GM19351 (cell line): Measurements from ENCODE around the gene MOB2.

Experiments used
- ATAC-seq: cut with Tn5 transposase; IDR thresholded peaks from one replicate; pipeline ENCODE4 v1.9.1; 2021; ENCODE audit warnings: mild to moderate bottlenecking, moderate library complexity; ENCODE audit not compliant: unreplicated experiment

The MOB2 gene

DNA sequence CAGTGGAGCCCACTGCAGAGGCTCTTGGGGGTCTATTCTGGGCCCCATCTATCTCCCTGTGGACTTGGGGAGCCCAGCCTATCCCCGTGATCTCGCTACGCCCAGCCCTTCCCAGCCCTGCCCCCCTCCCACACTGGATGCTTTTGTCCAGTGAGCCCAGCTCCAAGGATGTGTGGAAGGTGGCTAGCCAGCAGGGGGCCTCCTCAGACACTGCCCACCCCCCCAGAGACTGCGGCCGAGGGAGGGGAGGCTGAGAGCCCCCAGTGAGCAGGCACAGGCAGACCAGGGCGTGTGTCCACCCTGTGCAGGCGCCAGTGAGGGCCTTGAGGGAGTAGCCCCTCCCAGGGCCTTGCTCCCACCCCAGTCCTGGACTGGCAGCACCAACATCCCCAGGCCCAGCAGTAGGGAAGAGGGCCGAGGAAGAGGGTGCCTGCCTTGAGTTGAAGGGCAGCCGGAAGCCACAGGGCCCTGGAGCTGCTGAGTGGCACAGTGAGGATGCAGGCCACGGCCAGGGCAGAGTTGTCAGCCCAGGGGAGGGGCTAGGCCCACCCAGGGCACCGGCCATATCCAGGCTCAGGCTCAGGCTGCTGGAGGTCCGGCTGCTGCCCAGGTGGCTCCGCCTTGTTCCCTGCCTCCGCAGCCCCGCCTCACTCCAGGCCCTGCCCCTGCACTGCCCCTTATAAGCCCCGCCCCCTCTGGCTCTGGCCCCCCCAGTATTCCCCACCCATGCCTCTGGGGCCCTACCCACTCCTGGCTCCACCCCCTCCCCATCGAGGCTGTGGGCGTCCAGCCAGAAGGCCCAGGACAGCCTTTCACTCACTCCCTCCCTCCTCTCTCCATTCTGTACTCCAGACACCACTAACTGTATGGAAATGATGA is 28.0 kb downstream of the MOB2 start:
- no peak for ATAC-seq

- no peak for ATAC-seq
Observed at GRCh38 chr11:1457856-1458255, 28.7 kb downstream of the MOB2 start.

- no peak for ATAC-seq
Observed at GRCh38 chr11:1457326-1457680, 29.3 kb downstream of the MOB2 start.

DNA sequence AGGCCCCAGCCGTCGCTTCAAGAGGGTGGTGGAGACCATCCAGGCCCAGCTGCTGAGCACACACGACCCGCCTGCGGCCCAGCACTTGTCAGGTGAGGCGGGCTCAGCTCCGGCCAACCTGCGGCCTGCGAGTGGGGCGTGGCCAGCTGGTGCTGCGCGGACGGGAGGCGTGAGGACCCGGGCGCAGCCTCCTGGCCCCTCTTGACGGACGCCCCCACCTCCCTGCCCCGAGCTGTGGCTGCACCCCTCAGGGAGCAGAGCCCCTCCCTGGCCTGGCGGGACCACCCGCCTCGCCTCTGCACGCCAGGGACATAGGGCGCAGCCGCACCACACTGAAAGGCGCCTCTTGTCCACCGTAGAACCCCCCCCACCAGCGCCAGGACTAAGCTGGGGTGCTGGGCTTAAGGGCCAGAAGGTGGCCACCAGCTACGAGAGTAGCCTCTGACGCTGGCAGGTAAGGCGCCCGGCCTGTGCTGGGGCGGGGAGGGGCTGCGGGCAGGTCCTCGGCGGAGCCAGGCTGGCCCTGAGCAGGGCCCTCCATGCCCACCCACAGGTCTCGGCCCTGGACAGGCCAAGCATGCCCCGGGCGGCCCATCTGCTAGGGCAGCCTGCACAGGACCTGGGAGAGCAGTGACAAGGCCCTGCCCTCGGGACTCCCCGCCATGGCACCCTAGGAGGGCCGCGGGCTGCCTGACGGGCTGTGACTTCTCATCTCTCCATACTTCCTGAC is 29.8 kb downstream of the MOB2 start:
- no peak for ATAC-seq

DNA sequence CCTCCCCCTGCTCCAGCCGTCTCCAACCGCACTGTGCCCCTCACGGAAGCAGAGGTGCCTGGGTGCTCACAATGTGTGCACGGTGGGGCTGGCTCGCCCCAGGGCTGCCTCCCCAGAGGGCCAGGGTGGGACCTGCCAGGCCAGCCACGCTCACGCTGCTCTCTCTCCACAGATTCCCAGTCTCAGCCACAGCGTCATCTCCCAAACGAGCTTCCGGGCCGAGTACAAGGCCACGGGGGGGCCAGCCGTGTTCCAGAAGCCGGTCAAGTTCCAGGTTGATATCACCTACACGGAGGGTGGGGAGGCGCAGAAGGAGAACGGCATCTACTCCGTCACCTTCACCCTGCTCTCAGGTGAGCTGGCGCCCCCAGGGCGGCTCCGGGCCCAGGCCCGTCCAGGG is 30.4 kb downstream of the MOB2 start:
- ATAC-seq = no peak

GRCh38 chr11:1455763-1456060 is 30.9 kb downstream of the MOB2 start:
- no peak for ATAC-seq

- ATAC-seq = no peak
Observed at GRCh38 chr11:1455032-1455762, 31.4 kb downstream of the MOB2 start.

- no peak for ATAC-seq
Observed at GRCh38 chr11:1454576-1454975, 32.0 kb downstream of the MOB2 start.

GRCh38 chr11:1453611-1454034 is 33.0 kb downstream of the MOB2 start:
- ATAC-seq = no peak

DNA sequence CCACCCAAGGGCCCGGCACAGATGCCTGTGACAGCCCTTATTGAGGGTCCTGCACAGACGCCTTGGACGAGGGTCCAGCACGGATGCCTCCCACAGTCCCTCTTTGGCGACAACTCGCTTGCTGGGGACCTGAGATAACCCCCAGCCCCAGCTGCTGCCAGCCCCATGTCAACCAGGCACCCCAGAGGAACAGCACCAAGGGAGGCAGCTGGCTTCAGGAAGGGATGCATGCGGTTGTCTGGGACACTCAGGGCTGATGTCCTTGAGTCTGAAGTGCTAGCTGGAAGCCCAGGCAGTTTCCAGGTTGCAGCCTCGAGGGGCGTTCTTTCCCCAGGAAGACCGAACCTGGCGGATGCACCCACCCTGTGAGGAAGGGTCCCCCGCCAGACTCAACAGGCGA is 33.8 kb downstream of the MOB2 start:
- no peak for ATAC-seq

GRCh38 chr11:1451781-1452470 is 34.7 kb downstream of the MOB2 start:
- no peak for ATAC-seq

- no peak for ATAC-seq
Observed at GRCh38 chr11:1450949-1451710, 35.4 kb downstream of the MOB2 start.

GRCh38 chr11:1450344-1450875 is 36.2 kb downstream of the MOB2 start:
- no peak for ATAC-seq

DNA sequence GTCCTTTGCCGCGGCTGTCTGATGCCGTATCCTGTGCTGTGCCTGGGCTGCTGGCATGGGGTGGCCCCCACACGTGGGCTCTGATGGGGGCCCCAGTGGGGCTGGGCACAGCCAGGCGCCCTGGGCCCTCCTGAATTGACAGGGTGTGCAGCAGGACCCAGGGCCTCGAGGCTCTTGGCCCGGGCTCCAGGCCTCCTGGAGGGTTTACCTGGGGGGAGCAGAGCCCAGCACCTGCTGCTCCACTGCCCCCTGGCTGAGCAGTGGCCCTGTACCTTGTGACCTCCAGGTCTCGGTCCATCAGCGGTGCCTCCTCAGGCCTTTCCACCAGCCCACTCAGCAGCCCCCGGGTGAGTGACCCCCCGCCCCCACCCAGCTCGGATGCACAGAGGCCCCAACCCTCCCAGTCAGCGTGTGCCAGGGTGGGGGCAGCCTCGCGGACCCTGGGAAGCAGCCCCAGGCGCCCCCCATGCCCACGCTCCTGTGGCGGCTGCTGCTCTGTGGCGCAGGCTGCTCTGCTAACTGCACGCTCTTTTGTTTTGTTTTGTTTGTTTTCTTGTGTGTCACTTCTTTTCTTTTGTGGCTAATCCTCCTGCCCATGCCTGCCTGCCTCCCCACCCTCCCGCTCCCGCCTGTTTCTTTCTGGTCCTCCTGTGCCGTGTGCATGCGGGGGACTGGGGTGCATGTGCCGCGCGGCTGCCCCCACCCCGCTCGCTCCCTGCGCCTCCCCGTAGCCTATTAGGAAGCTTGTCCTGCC is 36.9 kb downstream of the MOB2 start:
- no peak for ATAC-seq

DNA sequence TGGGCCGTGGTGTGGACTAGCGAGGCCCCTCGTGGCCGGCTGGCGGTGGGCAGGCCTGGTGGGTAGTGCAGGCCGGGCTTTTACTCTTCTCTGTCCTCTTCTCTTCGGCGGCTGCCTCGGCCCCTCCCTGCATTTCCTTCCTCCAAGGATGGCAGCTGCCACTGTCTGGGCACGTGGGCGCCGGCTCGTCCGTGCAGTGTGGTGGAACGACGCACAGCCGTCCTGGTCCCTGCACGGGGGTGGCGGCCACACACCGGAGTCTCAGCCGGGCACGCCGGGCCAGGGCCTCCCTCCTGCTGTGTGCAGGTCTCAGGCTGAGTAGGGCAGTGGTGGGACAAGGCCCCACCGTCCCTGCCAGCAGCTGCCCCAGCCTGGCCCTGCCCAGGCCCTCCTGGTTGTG is 37.7 kb downstream of the MOB2 start:
- ATAC-seq = no peak

GRCh38 chr11:1447845-1448825 is 38.4 kb downstream of the MOB2 start:
- no peak for ATAC-seq

- ATAC-seq = no peak
Observed at GRCh38 chr11:1446623-1447022, 40.0 kb downstream of the MOB2 start.

DNA sequence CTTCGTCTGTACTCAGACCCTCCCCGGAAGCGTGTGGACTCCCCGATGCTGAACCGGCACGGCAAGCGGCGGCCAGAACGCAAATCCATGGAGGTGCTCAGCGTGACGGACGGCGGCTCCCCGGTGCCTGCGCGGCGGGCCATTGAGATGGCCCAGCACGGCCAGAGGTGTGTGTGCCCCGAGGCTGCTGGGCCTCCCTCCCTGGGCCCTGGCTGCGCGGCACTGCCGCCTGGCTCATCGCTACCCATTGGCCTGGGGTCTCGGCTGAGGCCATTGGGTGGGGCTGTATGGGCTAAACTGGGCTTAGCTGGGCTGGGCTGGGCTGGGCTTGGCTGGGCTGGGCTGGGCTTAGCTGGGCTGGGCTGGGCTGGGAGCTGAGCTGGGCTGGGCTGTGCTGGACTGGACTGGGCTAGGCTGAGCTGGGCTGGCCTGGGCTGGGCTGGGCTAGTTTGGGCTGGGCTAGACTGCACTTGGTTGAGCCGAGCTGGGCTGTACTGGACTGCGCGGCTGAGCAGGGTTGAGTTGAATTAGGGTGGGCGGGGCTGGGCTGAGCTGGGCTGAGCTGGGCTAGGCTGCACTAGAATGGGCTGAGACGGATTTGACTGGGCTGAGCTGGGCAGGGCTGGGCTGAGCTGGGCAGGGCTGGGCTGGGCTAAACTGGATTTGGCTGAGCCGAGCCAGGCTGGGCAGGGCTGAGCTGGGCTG is 40.7 kb downstream of the MOB2 start:
- no peak for ATAC-seq
